HepG2 (cell line): ENCODE measurements around the gene CLUH. TPM values are rescaled to one million over a fixed set of nuclear protein-coding genes. Genes with fewer than 3 reads are reported as not detected.

Experiments
- ATAC-seq: fragments of 200-7000 bp; cut with Tn5 transposase; 3 replicates; pipeline ENCODE4 v1.9.1; 2020; ENCODE audit warnings: mild to moderate bottlenecking, moderate library complexity
- BruUV-seq: library from RNA; stranded (reverse); fragments of 400-500 nt; replicated peaks from 2 replicates; lab custom pipeline; 2021; lab: Mats Ljungman, UMichigan
- CTCF ChIA-PET: fragments of 300-600 bp; formaldehyde crosslinking; extraction: SDS; loops from one replicate; lab custom pipeline; 2021; ENCODE audit warnings: low total read pairs, inconsistent platforms, low intra/inter-chr PET ratio; lab: Yijun Ruan, JAX
- POLR2A ChIA-PET: fragments of 350-600 bp; sonication (Branson Sonifier 250); formaldehyde crosslinking; loops from one replicate; lab custom pipeline; 2020; ENCODE audit warnings: antibody characterized with exemption, inconsistent platforms; lab: Yijun Ruan, JAX
- DNase-seq: peaks from one replicate; pipeline ENCODE4 v3.0.0-alpha.2; 2015; ENCODE audit warnings: low spot score
- FAIRE-seq: peaks from 3 replicates; lab custom pipeline; 2011; peaks lifted over from hg19 to GRCh38; lab: Jason Lieb, UNC
- H2AFZ ChIP-seq: one replicate; pipeline ENCODE4 v1.6.1; 2011; ENCODE audit warnings: low read length, inconsistent platforms
- H3K27ac ChIP-seq: fragments of 300-600 bp; 3 replicates; pipeline ENCODE4 v1.8.0; 2011; ENCODE audit warnings: mixed run types, mild to moderate bottlenecking, mixed read lengths, low read length, inconsistent platforms; ENCODE audit not compliant: insufficient read depth; ENCODE audit errors: extremely low read length
- H3K27me3 ChIP-seq, 2 experiments: fragments of 200-600 bp in 1 of 2; 2 replicates in 1 of 2; 3 replicates in 1 of 2; pipeline versions ENCODE4 v1.6.0 to v1.8.0; 2011; ENCODE audit warnings: low read length in 2 of 2, mild to moderate bottlenecking in 2 of 2, moderate library complexity in 2 of 2, inconsistent platforms in 1 of 2; ENCODE audit not compliant: insufficient read depth in 2 of 2, control insufficient read depth in 1 of 2
- H3K36me3 ChIP-seq, 2 experiments: fragments of 200-600 bp in 1 of 2; replicated peaks in 1 of 2; 2 replicates in 1 of 2; 3 replicates in 1 of 2; pipeline versions ENCODE4 v1.5.1 to v1.8.0; 2011; ENCODE audit warnings: low read length in 2 of 2, inconsistent platforms in 1 of 2; ENCODE audit not compliant: insufficient read depth in 2 of 2, control insufficient read depth in 1 of 2
- H3K4me1 ChIP-seq: 2 replicates; pipeline ENCODE4 v1.5.1; 2012; ENCODE audit warnings: low read length, inconsistent platforms; ENCODE audit not compliant: insufficient read depth
- H3K4me2 ChIP-seq: 2 replicates; pipeline ENCODE4 v1.6.0; 2011; ENCODE audit warnings: low read depth, low read length, inconsistent platforms
- H3K4me3 ChIP-seq, 3 experiments: fragments of 200-600 bp in 1 of 3; sonication (generic), shearing (Covaris generic) in 1 of 3; replicated peaks in 1 of 3; 2 replicates each; pipeline ENCODE4 v1.5.1; 2011 to 2016; ENCODE audit warnings: low read length in 3 of 3, inconsistent platforms in 2 of 3, low read depth in 2 of 3, mild to moderate bottlenecking in 2 of 3, control low read depth in 1 of 3, mixed read lengths in 1 of 3; ENCODE audit not compliant: insufficient read depth in 1 of 3
- H3K79me2 ChIP-seq: one replicate; pipeline ENCODE4 v1.6.1; 2011; ENCODE audit warnings: low read length, inconsistent platforms; ENCODE audit not compliant: insufficient read depth
- H3K9ac ChIP-seq: 2 replicates; pipeline ENCODE4 v1.6.0; 2011; ENCODE audit warnings: mild to moderate bottlenecking, low read depth, low read length, inconsistent platforms; ENCODE audit not compliant: insufficient read depth
- H3K9me3 ChIP-seq: 2 replicates; pipeline ENCODE4 v1.5.1; 2012; ENCODE audit warnings: mild to moderate bottlenecking, low read length
- H4K20me1 ChIP-seq: 2 replicates; pipeline ENCODE4 v1.6.0; 2011; ENCODE audit warnings: inconsistent platforms, mild to moderate bottlenecking, low read length, moderate library complexity; ENCODE audit not compliant: insufficient read depth
- BRF2 ChIP-seq: sonication (generic); formaldehyde crosslinking; IDR thresholded peaks from 2 replicates; pipeline ENCODE4 v1.8.1; 2022; ENCODE audit warnings: mild to moderate bottlenecking, missing genetic modification reagents
- IKZF1 ChIP-seq: fragments of 450-650 bp; IDR thresholded peaks from 2 replicates; pipeline ENCODE4 v1.7.1; 2016
- RBM39 ChIP-seq: fragments of 200-400 bp; formaldehyde crosslinking; IDR thresholded peaks from one replicate; pipeline ENCODE4 v1.6.1; 2018; ENCODE audit warnings: antibody characterized with exemption, mild to moderate bottlenecking, low read depth, low read length; ENCODE audit not compliant: poor library complexity, severe bottlenecking
- SMAD9 ChIP-seq: sonication (generic); formaldehyde crosslinking; IDR thresholded peaks from 2 replicates; pipeline ENCODE4 v1.5.1; 2020; ENCODE audit warnings: mild to moderate bottlenecking, missing genetic modification reagents
- ZMYM3 ChIP-seq: sonication (generic); formaldehyde crosslinking; IDR thresholded peaks from 2 replicates; pipeline ENCODE4 v1.5.1; 2020; ENCODE audit warnings: mild to moderate bottlenecking, missing genetic modification reagents
- ZNF10 ChIP-seq: sonication (generic); formaldehyde crosslinking; IDR thresholded peaks from 2 replicates; pipeline ENCODE4 v1.4.0; 2020; ENCODE audit warnings: mild to moderate bottlenecking, low read depth, missing genetic modification reagents, borderline replicate concordance
- ZNF615 ChIP-seq: sonication (generic); formaldehyde crosslinking; IDR thresholded peaks from 2 replicates; pipeline ENCODE4 v1.5.0; 2020; ENCODE audit warnings: mild to moderate bottlenecking, missing genetic modification reagents, borderline replicate concordance
- ZNF629 ChIP-seq: sonication (generic); formaldehyde crosslinking; conservative IDR thresholded peaks from 2 replicates; pipeline ENCODE4 v1.5.0; 2020; ENCODE audit warnings: missing genetic modification reagents
- ZNF775 ChIP-seq: sonication (generic); formaldehyde crosslinking; IDR thresholded peaks from 2 replicates; pipeline ENCODE4 v1.4.0; 2020; ENCODE audit warnings: missing genetic modification reagents, mild to moderate bottlenecking, moderate library complexity, borderline replicate concordance
- ZNF777 ChIP-seq: sonication (generic); formaldehyde crosslinking; IDR thresholded peaks from 2 replicates; pipeline ENCODE4 v1.4.0; 2020; ENCODE audit warnings: missing genetic modification reagents
- ZZZ3 ChIP-seq: sonication (generic); formaldehyde crosslinking; IDR thresholded peaks from 2 replicates; pipeline ENCODE4 v1.4.0; 2020; ENCODE audit warnings: missing genetic modification reagents, mild to moderate bottlenecking, borderline replicate concordance
- WGBS: methylation state at CpG from one replicate; pipeline ENCODE4 v1.1.6; 2017; ENCODE audit warnings: low lambda C conversion rate; 5-methylcytosine and 5-hydroxymethylcytosine counted together
- in situ Hi-C: cut with HindIII; loops from 2 replicates; pipeline ENCODE4 v1.10.0; 2017; ENCODE audit warnings: low pct_unique_long_range_greater_than_20kb; ENCODE audit not compliant: extremely low pct_ligation_motif_present
- intact Hi-C: fragments of 100-400 bp; cut with micrococcal nuclease; formaldehyde crosslinking; loops from one replicate; pipeline ENCODE4 v1.10.0; 2022; ENCODE audit not compliant: unreplicated experiment
- polyA plus RNA-seq, 8 experiments: library from polyadenylated mRNA; depleted of rRNA in 3 of 8; stranded (reverse) in 7 of 8; unstranded in 1 of 8; fragments of >200 nt; fragmentation: Illumina TruSeq in 4 of 8; extraction: Trizol in 4 of 8; gene quantifications; 2 replicates each; pipeline versions ENCODE4 v1.2.1 to v1.2.3, GENCODE V29; 2011 to 2016; ENCODE audit warnings: low read depth in 4 of 8, missing spikeins in 1 of 8, mixed read lengths in 1 of 8; ENCODE audit not compliant: insufficient read depth in 1 of 8
- total RNA-seq, 5 experiments: library from RNA; depleted of rRNA; stranded (reverse); fragments of >200 nt; fragmentation: Illumina TruSeq; extraction: Trizol; gene quantifications; 2 replicates each; pipeline ENCODE4 v1.2.3, GENCODE V29; 2016; ENCODE audit warnings: low read depth in 1 of 5
- TF ChIP-seq, protein P1 (sequence below): sonication (generic); formaldehyde crosslinking; IDR thresholded peaks from 2 replicates; pipeline ENCODE4 v1.5.0; 2020; ENCODE audit warnings: mild to moderate bottlenecking, missing genetic modification reagents, borderline replicate concordance

The CLUH gene
- total and polyA plus RNA-seq, 2 of the 13 experiments (the other 11 are each of a cell fraction or from before 2014, with no cell fraction given), result 30.9 to 60.5 TPM

DNA sequence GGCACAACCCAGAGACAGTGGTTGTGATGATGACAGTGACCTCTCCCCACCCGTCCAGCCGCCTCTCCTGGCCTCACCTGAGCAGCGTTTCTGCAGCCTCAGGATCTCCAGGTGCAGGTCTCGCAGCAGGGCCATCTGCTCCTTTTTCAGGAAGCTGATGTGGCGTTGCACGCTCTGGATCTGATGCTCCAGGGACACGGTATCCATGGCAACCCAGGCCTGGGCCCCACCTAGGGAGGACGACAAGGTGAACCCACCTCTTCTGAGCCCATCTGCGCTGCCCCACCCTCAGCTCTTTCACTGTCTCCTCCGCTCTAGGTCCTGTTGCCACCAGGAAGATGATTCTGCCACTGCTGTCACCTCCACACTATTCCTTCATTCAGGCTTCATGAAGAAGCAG is 23.4 kb upstream of the CLUH start:
- Histone ChIP-seq H3K9me3 (no peaks in the 10 kb centered on the region), H3K9ac (no peak overlapping the region), H3K27me3 (peaks cover 6 to 26% of the 10 kb centered on the region in 2 experiments; a peak in 3 of 5 replicates), H3K4me2 (no peak overlapping the region), H4K20me1 (no peaks in the 10 kb centered on the region), H3K4me3 (no peak overlapping the region), H3K36me3 (no peaks in the 10 kb centered on the region), H3K79me2 (no peaks in the 10 kb centered on the region), H3K4me1 (no peaks in the 10 kb centered on the region), H3K27ac (no peak overlapping the region), H2AFZ (no peak overlapping the region)
- CTCF ChIA-PET, result no interaction called here
- no peak for ATAC-seq
- no peak for FAIRE-seq
- no peak for DNase-seq
- in situ Hi-C loops (no loop called here), intact Hi-C loops (no loop called here)
- TF ChIP-seq ZNF615 (CRISPR knock-in tag) (no peak), SMAD9 (CRISPR knock-in tag) (no peak), BRF2 (CRISPR knock-in tag) (no peak), ZNF10 (no peak), ZZZ3 (CRISPR knock-in tag) (no peak), RBM39 (no peak), ZNF777 (CRISPR knock-in tag) (no peak), ZNF775 (CRISPR knock-in tag) (no peak)
- no TSS peak for BruUV-seq
- 8% methylated on average over 3 of the region's 10 CpGs for WGBS
- POLR2A ChIA-PET, result no interaction called here

- Histone ChIP-seq H3K79me2 (no peaks in the 10 kb centered on the region), H3K9me3 (no peaks in the 10 kb centered on the region), H4K20me1 (no peaks in the 10 kb centered on the region), H2AFZ (no peak overlapping the region), H3K9ac (no peak overlapping the region), H3K4me1 (no peaks in the 10 kb centered on the region), H3K27ac (no peak overlapping the region), H3K4me2 (no peak overlapping the region), H3K4me3 (no peak overlapping the region), H3K27me3 (peaks cover 6 to 35% of the 10 kb centered on the region in 2 experiments; a peak in 3 of 5 replicates), H3K36me3 (no peaks in the 10 kb centered on the region)
- WGBS, result 46% methylated on average over 3 of the region's 10 CpGs
- CTCF ChIA-PET, result no interaction called here
- intact Hi-C loops (no loop called here), in situ Hi-C loops (no loop called here)
- POLR2A ChIA-PET, result no interaction called here
- ATAC-seq (no peak), DNase-seq (no peak), FAIRE-seq (no peak)
- TF ChIP-seq IKZF1 (no peak), ZMYM3 (CRISPR knock-in tag) (no peak), ZNF629 (CRISPR knock-in tag) (peak; percentile 71)
- TF ChIP-seq, protein P1, sequence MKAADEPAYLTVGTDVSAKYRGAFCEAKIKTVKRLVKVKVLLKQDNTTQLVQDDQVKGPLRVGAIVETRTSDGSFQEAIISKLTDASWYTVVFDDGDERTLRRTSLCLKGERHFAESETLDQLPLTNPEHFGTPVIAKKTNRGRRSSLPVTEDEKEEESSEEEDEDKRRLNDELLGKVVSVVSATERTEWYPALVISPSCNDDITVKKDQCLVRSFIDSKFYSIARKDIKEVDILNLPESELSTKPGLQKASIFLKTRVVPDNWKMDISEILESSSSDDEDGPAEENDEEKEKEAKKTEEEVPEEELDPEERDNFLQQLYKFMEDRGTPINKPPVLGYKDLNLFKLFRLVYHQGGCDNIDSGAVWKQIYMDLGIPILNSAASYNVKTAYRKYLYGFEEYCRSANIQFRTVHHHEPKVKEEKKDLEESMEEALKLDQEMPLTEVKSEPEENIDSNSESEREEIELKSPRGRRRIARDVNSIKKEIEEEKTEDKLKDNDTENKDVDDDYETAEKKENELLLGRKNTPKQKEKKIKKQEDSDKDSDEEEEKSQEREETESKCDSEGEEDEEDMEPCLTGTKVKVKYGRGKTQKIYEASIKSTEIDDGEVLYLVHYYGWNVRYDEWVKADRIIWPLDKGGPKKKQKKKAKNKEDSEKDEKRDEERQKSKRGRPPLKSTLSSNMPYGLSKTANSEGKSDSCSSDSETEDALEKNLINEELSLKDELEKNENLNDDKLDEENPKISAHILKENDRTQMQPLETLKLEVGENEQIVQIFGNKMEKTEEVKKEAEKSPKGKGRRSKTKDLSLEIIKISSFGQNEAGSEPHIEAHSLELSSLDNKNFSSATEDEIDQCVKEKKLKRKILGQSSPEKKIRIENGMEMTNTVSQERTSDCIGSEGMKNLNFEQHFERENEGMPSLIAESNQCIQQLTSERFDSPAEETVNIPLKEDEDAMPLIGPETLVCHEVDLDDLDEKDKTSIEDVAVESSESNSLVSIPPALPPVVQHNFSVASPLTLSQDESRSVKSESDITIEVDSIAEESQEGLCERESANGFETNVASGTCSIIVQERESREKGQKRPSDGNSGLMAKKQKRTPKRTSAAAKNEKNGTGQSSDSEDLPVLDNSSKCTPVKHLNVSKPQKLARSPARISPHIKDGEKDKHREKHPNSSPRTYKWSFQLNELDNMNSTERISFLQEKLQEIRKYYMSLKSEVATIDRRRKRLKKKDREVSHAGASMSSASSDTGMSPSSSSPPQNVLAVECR, result no peak
- BruUV-seq, result no TSS peak
Observed at GRCh38 chr17:2731807-2732206, 20.2 kb upstream of the CLUH start.
